ENCODE results near the gene BRIP1.
"Not testable (repeated sequence)": the region's sequence is repeated elsewhere in the genome, so short reads cannot be mapped to it uniquely, and the experiment has no call there.

Gene BRIP1

DNA sequence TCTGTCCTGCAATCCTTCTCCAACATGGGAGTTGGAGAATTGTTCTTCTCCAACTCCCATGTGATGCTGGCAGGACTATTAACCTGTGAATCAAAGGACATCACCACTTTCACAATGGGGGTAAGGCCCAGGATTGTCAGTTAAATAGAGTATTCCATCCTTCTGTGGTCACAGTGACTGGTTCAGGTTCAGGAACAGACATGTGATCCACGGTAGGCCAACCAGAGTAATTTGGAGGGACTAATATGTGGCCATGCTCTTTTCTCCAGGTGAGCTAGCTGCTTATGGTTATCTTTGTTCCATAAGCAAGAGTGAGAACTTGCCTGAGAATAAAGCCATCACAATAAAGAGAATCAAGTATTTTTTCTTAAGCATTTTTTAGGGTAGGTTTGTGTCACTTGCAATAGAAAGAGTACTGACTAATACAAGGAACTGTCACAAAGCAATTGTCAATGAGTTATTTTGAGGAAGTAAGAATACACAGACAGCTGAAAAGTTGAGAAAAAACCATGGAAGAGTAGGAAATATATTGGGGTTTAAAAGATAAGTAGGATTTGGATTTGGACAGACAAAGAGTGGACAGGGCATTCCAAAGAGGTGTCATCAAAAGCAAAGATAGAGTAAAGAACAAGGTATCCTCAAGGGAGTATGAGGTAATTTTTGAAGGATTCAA is 63.4 kb downstream of the BRIP1 start:
- no peak for DNase-seq (ENCODE audit: low read depth)

DNA sequence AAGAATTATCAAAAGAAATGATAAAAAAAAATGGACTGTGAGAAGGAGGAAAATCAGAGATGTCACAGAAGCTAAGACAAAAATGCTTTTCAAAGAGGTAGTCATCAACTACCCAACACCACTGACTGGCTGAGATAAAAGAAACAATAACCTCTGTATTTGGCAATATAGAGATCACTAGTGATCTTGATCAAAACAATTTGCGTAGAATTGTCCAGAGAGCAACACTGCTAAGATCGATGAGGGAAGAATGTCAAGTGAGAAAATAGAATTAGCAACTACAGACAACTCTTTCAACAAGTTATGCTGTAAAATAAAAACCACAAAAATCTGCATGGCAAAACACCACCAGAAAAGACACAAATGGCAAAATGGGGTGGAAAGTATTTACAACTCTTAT is 66.0 kb downstream of the BRIP1 start:
- DNase-seq (ENCODE audit: low read depth), result no peak

DNA sequence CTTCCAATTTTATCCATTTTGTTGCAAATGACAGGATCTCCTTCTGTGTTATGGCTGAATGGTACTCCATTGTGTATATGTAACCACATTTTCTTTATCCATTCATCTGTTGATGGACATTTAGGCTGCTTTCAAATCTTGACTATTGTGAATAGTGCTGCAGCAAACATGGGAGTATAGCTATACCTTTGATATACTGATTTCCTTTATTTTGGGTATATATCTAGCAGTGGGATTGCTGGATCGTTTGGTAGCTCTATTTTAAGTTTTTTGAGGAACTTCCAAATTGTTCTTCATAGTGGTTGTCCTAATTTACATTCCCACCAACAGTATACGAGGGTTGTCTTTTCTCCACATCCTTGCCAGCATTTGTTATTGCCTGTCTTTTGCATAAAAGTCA is 67.8 kb downstream of the BRIP1 start:
- DNase-seq (ENCODE audit: low read depth), result no peak

DNA sequence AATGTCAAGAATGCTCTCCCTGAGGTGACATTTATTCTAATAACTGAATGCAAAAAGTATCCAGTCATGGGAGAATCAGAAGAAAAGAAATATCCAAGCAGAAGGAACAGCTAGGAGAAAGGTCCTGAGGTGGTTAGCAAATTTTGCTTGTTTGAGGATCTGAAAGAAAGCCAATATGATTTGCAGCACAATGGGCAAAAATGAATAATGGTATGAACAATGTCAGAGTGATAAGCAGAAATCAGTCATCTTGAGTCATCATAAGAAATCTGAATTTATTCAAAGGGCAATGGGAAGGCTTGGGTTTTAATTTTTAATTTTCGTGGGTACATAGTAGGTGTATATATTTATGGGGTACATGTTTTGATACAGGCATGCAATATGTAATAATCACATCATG is 68.5 kb downstream of the BRIP1 start:
- DNase-seq (ENCODE audit: low read depth), result no peak

DNA sequence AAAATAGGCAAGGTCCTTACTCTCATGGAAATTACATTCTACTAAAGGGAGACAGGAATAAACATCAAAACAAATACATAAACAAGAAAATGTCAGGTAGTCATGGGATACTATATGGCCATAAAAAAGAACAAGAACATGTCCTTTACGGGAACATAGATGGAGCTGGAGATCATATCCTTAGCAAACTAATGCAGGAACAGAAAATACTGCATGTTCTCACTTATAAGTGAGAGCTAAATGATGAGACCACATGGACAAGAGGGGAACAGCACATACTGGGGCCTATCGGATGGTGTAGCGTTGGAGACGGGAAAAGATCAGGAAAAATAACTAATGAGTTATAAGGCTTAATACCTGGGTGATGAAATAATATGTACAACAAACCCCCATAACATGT is 69.1 kb downstream of the BRIP1 start:
- DNase-seq (ENCODE audit: low read depth), result no peak

DNA sequence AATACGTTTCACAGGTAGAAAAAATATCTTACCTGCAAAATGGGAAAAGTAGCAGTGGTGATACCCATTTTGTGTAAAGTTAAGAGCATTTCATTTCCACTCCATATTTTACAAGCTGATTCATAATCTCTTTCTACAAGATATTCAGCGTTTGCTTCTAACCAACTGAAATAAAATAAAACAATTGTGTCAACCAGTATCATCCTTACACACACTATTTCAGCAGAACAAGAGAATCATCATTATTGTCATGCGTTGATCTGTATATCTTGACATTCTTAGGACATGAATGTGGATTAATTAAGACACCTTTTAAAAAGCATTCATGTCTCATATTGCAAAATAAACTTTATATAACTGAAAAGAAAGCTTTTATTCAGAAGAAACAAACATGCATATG is 69.8 kb downstream of the BRIP1 start:
- no peak for DNase-seq (ENCODE audit: low read depth)

DNA sequence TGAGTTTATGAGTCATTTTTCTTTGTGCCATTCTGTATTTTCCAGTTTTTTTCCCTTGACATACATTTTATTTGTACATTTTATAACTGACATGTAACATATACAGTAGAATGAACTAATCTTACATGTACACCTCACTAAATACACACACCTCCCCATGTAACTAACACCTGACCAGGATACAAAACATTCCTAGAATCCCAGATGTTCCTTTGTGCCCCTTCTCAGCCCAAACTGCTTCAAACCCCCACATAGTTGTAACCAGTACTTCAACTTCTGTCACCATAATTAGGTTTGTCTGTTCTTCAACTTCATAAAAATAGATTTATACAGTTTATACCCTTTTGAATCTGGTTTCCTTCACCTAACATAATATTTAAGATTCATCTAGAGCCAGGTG is 73.5 kb downstream of the BRIP1 start:
- DNase-seq (ENCODE audit: low read depth), result no peak

DNA sequence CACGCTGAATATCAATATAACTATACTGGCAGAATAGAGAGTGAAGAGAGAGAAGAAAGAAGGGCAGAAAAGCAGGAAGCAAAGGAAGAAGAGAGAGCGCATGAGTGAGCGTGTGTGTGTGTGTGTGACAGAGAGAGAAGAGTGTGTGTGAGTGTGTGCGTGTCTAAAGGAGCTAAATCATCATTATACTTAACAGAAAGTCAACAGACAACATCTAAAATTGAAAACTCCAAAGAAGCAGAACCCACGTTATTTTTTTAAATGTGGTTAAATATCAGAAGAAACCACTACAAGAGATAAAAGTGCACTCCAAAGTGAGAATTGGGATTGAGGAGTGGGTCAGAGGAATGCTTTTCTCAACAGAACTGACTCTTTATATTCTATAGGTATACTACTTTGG is 77.2 kb downstream of the BRIP1 start:
- DNase-seq (ENCODE audit: low read depth), result no peak

DNA sequence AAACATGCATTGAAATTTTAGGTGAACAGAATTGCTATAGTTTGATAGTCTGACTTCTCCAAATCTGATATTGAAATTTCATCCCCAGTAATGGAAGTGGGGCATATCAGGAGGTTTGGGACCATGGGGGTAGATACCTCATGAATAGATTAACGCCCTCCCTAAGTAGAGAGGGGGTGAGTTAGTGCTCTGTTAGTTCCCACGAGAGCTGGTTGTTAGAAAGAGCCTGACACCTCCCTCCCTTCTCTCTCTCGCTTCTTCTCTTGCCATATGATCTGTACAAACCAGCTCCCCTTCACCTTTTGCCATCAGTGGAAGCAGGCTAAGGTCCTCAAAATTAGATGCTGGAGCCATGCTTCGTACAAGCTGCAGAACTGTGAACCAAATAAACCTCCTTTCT is 78.8 kb downstream of the BRIP1 start:
- no peak for DNase-seq (ENCODE audit: low read depth)

DNA sequence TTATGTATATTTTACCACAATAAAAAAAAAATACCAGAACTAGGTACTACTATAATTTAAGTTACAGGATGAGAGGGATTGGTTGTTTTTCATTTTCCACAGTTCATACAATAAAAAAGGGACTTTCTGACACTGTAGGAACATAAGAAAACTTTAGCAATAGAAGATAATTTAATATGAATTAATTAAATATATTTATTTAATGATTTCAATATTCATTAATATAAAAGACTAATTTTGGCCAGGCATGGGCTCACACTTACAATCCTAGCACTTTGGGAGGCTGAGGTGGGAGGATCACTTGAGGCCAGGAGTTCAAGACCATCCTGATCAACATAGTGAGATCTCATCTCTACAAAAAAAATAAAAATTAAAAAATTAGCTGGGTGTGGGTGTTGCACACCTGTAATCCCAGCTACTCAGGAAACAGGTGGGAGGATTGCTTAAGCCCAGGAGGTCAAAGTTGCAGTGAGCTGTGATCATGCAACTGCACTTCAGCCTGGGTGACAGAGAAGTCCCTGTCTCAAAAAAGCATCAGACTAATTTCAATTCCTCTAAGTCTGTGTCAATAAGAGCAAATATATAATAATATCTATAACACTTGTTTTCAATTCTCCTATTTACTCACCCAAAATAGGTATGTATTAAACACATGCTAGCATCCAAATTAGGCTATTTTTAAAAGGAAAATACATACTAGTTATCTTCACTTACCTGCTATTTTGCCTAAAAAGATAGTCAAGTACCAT is 79.6 kb downstream of the BRIP1 start:
- no peak for DNase-seq (ENCODE audit: low read depth)

DNA sequence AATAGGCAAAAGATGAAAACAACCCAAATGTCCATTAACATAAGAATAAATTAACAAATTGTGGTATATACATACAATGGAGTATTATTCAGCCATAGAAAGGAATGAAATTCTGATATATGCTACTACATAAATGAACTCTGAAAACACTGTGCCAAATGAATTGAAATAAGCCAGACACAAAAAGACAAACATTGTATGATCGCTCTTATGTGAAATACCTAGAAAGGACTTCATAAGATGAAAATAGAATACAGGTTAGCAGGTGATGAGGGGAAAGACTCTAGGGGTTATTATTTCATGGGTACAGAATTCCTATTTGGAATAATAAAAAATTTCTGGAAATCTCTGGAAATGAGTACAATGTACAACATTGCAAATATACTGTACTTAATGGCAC is 80.2 kb downstream of the BRIP1 start:
- no peak for DNase-seq (ENCODE audit: low read depth)

DNA sequence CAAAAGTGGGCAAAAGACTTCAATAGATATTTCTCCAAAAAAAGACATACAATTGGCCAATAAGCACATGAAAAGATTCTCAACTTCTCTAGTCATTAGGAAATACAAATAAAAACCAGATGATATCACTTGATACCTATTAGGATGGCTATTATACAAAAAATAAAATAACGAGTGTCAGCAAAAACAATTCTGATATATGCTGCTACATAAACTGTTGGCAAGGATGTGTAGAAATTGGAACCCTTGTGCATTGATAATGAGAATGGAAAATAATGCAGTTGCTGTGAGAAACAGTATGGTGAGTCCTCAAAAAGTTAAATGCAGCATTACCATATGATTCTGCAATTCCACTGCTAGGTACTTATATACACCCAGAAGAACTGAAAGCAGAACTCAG is 80.6 kb downstream of the BRIP1 start:
- DNase-seq (ENCODE audit: low read depth), result no peak

DNA sequence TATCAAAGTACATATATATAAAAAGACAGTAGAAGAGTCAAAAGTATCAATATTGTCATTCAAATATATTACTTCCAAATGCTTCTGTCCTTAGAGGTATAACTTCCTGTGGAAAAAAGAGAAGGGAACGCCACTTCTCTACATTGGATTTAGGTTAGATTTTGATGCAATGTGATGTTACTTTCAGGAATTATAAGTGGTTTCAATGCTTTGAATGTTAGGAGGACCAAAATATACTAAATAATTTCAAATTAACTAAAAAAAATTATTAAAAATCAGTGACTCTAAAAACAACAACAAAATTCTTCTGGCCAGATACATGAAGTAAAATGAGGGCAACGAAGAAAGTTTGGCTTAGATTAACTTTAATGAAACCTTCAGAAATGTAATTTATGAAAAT is 88.0 kb downstream of the BRIP1 start:
- no peak for DNase-seq (ENCODE audit: low read depth)

DNA sequence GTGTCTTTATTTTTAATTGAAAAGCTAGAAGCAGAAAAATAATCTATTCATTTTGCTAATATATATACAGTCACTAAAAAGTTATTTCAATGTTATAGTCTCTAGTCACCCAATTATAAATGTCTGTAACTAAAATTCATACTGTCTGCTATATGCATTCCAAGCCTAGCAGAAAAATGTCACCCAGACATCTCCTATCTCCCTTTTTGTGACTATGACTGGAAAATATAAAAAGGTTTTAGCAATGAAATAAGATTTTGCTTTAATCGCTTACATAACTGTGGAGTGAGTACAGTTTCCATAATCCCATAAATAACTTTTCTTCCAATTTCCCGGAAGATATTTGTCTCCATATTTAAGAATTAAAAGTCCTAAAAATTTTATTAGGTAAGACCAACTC is 88.6 kb downstream of the BRIP1 start:
- DNase-seq (ENCODE audit: low read depth), result no peak

DNA sequence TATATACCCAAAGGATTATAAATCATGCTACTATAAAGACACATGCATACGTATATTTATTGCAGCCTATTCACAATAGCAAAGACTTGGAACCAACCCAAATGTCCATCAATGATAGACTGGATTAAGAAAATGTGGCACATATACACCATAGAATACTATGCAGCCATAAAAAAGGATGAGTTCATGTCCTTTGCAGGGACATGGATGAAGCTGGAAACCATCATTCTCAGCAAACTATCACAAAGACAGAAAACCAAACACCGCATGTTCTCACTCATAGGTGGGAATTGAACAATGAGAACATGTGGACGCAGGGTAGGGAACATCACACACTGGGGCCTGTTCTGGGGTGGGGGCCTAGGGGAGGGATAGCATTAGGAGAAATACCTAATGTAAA is 89.2 kb downstream of the BRIP1 start:
- DNase-seq (ENCODE audit: low read depth), result not testable (repeated sequence)

DNA sequence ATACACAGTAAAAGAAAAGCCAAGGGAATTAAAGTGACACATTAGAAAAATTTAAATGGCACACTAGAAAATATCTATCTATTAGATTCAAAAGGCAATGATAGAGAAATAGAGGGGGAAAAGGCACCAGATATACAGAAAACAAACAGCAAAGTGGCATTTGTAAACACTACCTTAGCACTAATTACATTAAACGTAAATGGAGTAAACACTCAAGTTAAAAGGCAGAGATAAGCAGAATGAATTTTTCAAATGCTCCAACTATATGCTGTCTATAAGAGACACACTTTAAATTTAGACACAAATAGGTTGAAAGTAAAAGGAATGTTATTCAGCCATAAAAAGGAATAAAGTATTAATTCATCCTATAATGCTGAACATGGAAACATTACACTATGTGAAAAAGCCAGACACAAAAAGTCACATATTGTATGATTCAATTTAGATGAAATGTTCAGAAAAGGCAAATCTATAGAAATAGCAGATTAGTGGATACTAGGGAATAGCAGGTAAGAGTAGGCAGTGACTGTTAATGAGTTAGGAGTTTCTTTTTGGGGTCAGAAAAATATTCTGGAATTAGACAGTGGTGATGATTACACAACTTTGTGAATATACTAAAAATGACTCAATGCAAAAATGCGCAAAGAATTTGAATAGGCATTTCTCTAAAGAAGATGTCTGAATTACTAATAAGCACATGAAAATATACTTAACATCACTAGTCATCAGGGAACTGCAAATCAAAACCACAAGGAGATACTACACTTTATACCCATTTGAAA is 92.4 kb downstream of the BRIP1 start:
- peak; percentile 25 for DNase-seq (ENCODE audit: low read depth)

DNA sequence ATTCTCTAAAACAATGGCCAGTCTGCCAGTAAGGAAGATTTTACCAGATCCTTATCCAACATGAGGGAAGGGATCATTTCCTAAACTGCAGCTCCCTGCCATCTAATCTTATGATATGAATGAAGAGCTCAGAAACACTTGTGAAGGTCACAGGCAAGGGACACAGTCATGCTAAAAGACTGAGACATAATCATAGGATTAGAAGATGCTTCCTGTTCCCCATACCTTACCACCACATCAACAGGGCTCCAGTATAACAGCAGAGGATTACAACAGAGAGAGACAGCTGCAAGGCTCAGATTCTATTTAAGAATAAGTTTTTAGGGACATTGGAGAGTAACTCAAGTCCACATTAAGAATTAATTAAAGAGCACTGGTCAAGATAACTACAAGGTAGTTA is 93.3 kb downstream of the BRIP1 start:
- DNase-seq (ENCODE audit: low read depth), result no peak

DNA sequence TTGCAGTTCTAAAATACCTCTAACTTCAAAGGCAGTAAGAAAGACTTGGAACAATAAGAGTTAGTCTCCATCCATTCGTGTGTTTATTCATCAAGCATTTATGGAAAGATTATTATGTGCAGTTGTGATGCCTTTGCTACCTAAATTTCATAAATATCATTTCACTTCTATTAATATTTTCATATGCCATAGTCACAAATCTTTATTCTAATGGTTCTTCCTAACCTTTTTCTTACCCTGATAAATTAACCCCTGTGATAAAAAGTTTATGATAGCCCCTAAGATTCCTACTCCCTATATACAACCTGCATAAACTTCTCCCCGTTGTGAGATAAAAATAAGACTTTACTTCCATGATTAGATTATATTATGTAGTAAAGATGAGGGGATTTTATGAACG is 94.9 kb downstream of the BRIP1 start:
- DNase-seq (ENCODE audit: low read depth), result no peak

DNA sequence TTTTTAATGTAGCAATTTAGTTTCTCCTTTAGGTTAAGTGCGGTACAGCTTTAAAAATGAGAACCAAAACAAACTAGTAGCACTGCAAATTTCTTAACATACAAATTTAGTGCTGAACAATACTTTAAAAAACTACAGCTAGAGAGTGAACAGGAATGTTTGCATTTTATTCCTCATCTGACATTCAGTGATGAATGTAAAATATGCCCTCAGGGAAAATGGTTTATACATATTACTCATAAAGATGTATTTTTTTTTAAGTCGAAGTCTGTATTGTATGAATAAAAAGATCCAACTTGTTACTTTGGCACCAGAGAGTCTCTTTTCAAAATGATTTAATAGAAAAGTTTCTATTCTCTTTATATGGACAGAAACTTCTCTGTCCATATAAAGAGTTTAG is 96.8 kb downstream of the BRIP1 start:
- DNase-seq (ENCODE audit: low read depth), result no peak

DNA sequence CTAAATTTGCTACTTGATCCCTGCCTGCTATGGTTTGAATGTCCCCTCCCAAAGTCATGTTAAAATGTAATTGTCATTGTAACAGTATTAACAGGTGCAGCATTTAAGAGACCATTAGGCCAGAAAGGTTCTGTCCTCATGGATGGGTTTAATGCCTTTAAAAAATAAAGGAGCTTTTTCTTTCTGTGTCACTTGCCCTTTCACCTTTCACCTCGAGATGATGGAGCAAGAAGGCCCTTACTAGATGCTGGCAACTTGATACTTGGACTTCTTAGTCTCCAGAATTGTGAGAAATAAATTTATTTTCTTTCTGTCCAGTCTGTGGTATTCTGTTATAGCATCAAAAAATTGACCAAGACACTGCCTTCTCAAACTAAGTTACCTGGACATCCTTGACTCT is 98.5 kb downstream of the BRIP1 start:
- DNase-seq (ENCODE audit: low read depth), result no peak

DNA sequence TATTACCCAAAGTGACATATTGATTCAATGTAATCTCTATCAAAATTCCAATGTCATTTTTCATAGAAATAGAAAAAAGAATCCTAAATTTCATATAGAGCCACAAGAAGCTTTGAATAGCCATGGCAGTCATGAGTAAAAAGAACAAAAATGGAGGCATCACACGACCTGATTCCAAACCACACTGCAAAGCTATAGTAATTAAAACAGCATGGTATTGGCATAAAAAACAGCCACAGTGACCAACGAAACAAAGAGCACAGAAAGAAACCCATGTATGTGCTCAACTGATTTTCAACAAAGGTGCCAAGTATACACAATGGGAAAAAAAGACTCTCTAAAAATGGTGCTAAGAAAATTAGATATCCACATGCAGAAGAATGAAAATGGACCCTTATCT is 101.5 kb downstream of the BRIP1 start:
- DNase-seq (ENCODE audit: low read depth), result no peak

DNA sequence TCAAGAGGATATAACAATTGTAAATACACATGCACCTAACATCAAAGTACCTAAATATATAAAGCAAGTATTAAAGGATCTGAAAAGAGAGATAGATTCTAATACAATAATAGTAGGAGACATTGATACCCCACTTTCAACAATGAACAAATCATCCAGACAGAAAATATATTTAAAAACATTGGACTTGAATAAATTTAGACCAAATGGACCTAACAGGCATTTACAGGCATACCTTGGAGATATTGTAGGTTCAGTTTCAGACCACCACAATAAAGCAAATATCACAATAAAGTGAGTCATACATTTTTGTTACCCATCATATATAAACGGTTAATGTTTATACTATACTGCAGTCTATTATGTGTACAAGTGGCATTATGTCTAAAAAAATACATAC is 104.0 kb downstream of the BRIP1 start:
- DNase-seq (ENCODE audit: low read depth), result no peak

DNA sequence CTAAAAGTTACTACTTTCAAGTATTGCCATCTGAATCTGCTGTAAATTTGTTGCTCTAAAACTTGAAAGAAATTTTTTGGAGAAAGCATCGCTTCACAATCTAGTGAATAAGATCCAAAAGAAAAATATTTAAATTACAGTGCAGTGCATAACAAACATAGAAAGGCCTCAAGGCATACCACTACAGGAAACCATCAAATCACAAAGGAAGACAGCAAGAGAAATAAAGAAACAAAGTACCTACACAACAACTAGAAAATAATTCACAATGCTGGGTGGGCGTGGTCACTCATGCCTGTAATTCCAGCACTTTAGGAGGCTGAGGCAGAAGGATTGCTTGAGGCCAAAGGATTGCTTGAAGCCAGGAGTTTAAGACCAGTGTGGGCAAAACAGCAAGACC is 104.9 kb downstream of the BRIP1 start:
- no peak for DNase-seq (ENCODE audit: low read depth)
